ENCODE data around the gene YWHAE.
"Not testable (repeated sequence)": the region's sequence is repeated elsewhere in the genome, so short reads cannot be mapped to it uniquely, and the experiment has no call there.

Gene YWHAE

GRCh38 chr17:1399679-1400512 is at the start of gene YWHAE:
TSS of gene YWHAE (minus strand) at chr17:1400222. CDS start at chr17:1400110, 112 bp downstream.
- DNase-seq = peak; percentile 96 to 97

GRCh38 chr17:1449412-1449967 is 49.5 kb upstream of the YWHAE start:
- no peak for DNase-seq

GRCh38 chr17:1447052-1447451 is 47.0 kb upstream of the YWHAE start:
- DNase-seq = no peak

GRCh38 chr17:1446201-1446600 is 46.2 kb upstream of the YWHAE start:
- no peak for DNase-seq

GRCh38 chr17:1445695-1446094 is 45.7 kb upstream of the YWHAE start:
- DNase-seq = not testable (repeated sequence)

- not testable (repeated sequence) for DNase-seq
These were observed 42.7 kb upstream of the YWHAE start for GRCh38 chr17:1442721-1443120.

GRCh38 chr17:1442187-1442586 is 42.2 kb upstream of the YWHAE start:
- no peak for DNase-seq

- DNase-seq = no peak
These were observed 40.9 kb upstream of the YWHAE start for GRCh38 chr17:1440921-1441320.

- DNase-seq = no peak
These were observed 38.6 kb upstream of the YWHAE start for GRCh38 chr17:1438593-1439083.

- DNase-seq = no peak
These were observed 35.3 kb upstream of the YWHAE start for GRCh38 chr17:1435326-1435725.

GRCh38 chr17:1434150-1434549 is 34.1 kb upstream of the YWHAE start:
- DNase-seq = no peak

- no peak for DNase-seq
These were observed 31.6 kb upstream of the YWHAE start for GRCh38 chr17:1431631-1432104.

GRCh38 chr17:1423456-1424135 is 23.6 kb upstream of the YWHAE start:
- DNase-seq = no peak

GRCh38 chr17:1422885-1423284 is 22.9 kb upstream of the YWHAE start:
- DNase-seq = peak; percentile 3 to 9

GRCh38 chr17:1421470-1421869 is 21.4 kb upstream of the YWHAE start:
- no peak for DNase-seq

GRCh38 chr17:1420981-1421380 is 21.0 kb upstream of the YWHAE start:
- DNase-seq = no peak

- no peak for DNase-seq
These were observed 20.1 kb upstream of the YWHAE start for GRCh38 chr17:1420163-1420562.

- DNase-seq = not testable (repeated sequence)
These were observed 18.5 kb upstream of the YWHAE start for GRCh38 chr17:1418476-1418875.

- DNase-seq = no peak
These were observed 16.4 kb upstream of the YWHAE start for GRCh38 chr17:1416414-1416813.

- no peak for DNase-seq
These were observed 14.6 kb upstream of the YWHAE start for GRCh38 chr17:1414634-1415033.

- no peak for DNase-seq
These were observed 14.1 kb upstream of the YWHAE start for GRCh38 chr17:1414001-1414574.

GRCh38 chr17:1413281-1413791 is 13.3 kb upstream of the YWHAE start:
- no peak for DNase-seq
